Neutrophil (primary cell): ENCODE data around the gene UVRAG.

Experiments used
- H3K27ac ChIP-seq: fragments of 200-600 bp; sonication (generic); 2 replicates; pipeline ENCODE4 v1.5.1; 2016; ENCODE audit warnings: mild to moderate bottlenecking, moderate library complexity
- H3K27me3 ChIP-seq: fragments of 200-600 bp; sonication (generic); 2 replicates; pipeline ENCODE4 v1.6.0; 2016; ENCODE audit warnings: mild to moderate bottlenecking
- H3K36me3 ChIP-seq: fragments of 200-600 bp; sonication (generic); 2 replicates; pipeline ENCODE4 v1.5.1; 2017
- H3K4me1 ChIP-seq, 2 experiments: fragments of 200-600 bp in 1 of 2; sonication (generic) in 1 of 2; 1 replicate in 1 of 2; 2 replicates in 1 of 2; pipeline versions ENCODE4 v1.5.1 to v1.6.1; 2013 to 2016; ENCODE audit warnings: low read depth in 1 of 2, low read length in 1 of 2, mild to moderate bottlenecking in 1 of 2, moderate library complexity in 1 of 2; ENCODE audit not compliant: control insufficient read depth in 1 of 2, insufficient read depth in 1 of 2
- H3K4me3 ChIP-seq, 2 experiments: fragments of 200-600 bp in 1 of 2; sonication (generic) in 1 of 2; 1 replicate in 1 of 2; 2 replicates in 1 of 2; pipeline ENCODE4 v1.5.1; 2013 to 2016; ENCODE audit warnings: low read depth in 1 of 2, low read length in 1 of 2, mild to moderate bottlenecking in 1 of 2, moderate library complexity in 1 of 2
- H3K9me3 ChIP-seq: fragments of 200-600 bp; sonication (generic); 2 replicates; pipeline ENCODE4 v1.5.1; 2016
- TF ChIP-seq, protein P1 (sequence below): fragments of 200-600 bp; sonication (generic); IDR thresholded peaks from 2 replicates; pipeline ENCODE4 v1.5.1; 2016; ENCODE audit warnings: antibody characterized with exemption

UVRAG gene

DNA sequence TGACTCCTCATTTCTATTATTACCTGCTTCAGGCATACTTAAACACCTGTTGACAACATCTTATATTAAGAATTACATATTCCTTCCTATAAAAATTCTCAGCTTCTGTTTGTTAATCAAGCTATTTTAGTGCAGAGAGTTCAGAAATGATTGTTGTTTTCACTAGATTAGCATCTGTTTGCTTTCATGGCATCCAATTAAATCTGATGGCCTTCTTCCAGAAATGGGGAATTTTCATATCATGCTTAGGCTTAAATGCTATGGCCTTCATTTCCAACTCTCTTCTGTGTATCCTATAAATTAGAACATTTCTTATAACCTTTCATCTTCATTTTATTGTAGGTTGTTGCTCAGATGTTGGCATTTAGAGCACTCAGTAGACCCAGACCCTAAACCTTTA lies 211.3 kb downstream of the UVRAG start:
- H3K27ac ChIP-seq: no peak overlapping the region
- H3K4me1 ChIP-seq: no peaks in the 10 kb centered on the region
- peaks cover 4% of the 10 kb centered on the region for H3K36me3 ChIP-seq
- no peaks in the 10 kb centered on the region for H3K9me3 ChIP-seq
- TF ChIP-seq, protein P1, sequence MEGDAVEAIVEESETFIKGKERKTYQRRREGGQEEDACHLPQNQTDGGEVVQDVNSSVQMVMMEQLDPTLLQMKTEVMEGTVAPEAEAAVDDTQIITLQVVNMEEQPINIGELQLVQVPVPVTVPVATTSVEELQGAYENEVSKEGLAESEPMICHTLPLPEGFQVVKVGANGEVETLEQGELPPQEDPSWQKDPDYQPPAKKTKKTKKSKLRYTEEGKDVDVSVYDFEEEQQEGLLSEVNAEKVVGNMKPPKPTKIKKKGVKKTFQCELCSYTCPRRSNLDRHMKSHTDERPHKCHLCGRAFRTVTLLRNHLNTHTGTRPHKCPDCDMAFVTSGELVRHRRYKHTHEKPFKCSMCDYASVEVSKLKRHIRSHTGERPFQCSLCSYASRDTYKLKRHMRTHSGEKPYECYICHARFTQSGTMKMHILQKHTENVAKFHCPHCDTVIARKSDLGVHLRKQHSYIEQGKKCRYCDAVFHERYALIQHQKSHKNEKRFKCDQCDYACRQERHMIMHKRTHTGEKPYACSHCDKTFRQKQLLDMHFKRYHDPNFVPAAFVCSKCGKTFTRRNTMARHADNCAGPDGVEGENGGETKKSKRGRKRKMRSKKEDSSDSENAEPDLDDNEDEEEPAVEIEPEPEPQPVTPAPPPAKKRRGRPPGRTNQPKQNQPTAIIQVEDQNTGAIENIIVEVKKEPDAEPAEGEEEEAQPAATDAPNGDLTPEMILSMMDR: no peak
- H3K4me3 ChIP-seq: no peak overlapping the region
- H3K27me3 ChIP-seq: no peaks in the 10 kb centered on the region

DNA sequence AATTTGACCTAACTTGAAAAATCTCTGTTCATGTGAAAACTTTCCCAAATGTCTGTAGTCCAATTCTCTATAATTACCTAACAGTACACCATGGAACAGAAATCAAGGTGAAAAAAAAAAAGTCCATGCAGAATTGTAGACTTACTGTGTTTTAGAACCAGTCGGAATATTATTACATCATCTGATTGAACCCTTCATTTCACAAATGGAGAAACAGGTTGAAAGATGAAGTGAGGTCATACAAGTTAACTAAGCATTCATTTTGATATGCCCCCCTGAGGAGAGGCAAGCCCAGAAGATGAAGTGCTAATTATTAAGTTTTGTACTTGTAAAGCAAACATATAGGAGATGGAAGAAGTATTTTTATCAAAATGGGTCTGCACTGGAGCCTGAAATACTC lies 211.9 kb downstream of the UVRAG start:
- TF ChIP-seq, protein P1: no peak
- peaks cover 4% of the 10 kb centered on the region for H3K36me3 ChIP-seq
- H3K27ac ChIP-seq: no peak overlapping the region
- no peaks in the 10 kb centered on the region for H3K4me1 ChIP-seq
- H3K27me3 ChIP-seq: no peaks in the 10 kb centered on the region
- no peak overlapping the region for H3K4me3 ChIP-seq
- no peaks in the 10 kb centered on the region for H3K9me3 ChIP-seq

DNA sequence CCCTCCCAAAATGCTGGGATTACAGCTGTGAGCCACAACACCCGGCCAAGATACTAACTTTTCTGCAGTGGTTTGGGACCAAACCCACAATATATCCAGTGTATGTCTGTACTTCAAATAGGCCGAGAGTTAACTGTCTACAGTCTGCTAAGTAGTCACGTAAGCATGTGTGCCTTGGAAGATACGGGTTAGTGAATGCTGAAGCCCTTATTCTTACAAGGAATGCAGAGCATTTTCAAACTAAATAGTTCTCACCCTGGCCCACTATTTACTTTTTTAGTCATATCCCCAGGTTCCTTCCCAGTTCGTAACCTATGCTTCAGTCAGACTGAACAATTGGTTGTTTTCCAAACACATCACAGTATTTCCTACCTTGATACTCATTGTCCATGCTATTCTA lies 215.3 kb downstream of the UVRAG start:
- no peaks in the 10 kb centered on the region for H3K9me3 ChIP-seq
- no peak overlapping the region for H3K27ac ChIP-seq
- no peaks in the 10 kb centered on the region for H3K27me3 ChIP-seq
- H3K4me1 ChIP-seq: no peaks in the 10 kb centered on the region
- H3K36me3 ChIP-seq: peaks cover 4% of the 10 kb centered on the region
- TF ChIP-seq, protein P1: no peak
- H3K4me3 ChIP-seq: no peak overlapping the region

DNA sequence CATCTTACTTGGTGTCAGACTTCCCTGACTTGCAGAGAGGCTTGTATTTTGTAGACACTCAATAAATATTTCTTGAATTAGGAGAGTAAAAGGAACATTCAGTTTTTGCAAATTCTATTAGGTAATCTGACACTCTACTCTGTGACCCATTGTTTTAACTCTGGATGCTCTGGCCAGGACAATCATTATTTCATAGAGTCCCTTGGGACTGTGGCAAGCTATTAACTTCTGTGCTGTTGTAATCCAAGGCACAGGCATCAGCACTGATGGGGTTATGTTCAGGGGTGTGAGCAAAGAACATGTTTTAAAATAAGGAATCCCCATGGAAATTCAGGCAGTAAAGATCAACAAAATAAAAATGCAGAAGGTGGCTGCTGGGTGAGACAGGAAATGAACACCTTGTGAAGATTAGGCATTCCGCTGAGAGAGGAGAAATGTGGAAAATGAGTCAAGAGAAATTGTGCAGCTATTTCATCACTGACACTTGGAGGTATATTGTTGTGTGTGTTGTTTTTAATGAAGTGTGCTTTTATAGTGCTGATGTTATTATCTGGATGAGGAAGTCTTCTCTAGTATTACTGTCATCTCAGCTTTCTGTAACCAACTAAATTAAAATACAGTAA lies 216.1 kb downstream of the UVRAG start:
- H3K4me3 ChIP-seq: no peak overlapping the region
- no peaks in the 10 kb centered on the region for H3K27me3 ChIP-seq
- H3K27ac ChIP-seq: no peak overlapping the region
- H3K4me1 ChIP-seq: no peaks in the 10 kb centered on the region
- H3K36me3 ChIP-seq: peaks cover 4% of the 10 kb centered on the region
- H3K9me3 ChIP-seq: no peaks in the 10 kb centered on the region
- TF ChIP-seq, protein P1: no peak

DNA sequence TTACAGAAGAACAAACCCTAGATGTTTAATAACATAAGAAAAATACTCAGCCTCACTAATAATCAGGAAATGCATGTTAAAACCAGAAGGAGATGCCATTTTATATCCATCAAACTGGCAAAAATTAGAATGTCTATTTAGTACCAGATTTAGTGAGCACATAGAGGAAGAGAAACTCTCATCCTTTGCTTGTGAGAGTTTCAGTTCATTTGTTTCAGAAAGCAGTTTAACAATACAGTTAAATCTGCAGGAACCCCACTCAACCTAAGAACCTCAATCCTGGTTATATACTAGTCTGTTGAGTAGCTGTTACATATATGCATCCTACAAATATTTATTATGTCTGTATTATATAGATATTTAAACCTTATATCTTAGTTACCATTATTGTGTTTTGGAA lies 218.7 kb downstream of the UVRAG start:
- Histone ChIP-seq H3K9me3 (no peaks in the 10 kb centered on the region), H3K27ac (no peak overlapping the region), H3K27me3 (no peaks in the 10 kb centered on the region), H3K36me3 (peaks cover 4% of the 10 kb centered on the region), H3K4me1 (no peaks in the 10 kb centered on the region), H3K4me3 (no peak overlapping the region)
- TF ChIP-seq, protein P1: no peak
